Epithelial cell of prostate (primary cell): ENCODE results near the gene RSU1.
"Not testable (repeated sequence)": the region's sequence is repeated elsewhere in the genome, so short reads cannot be mapped to it uniquely, and the experiment has no call there.

Experiments
- DNase-seq: peaks from one replicate; pipeline ENCODE4 v3.0.0-alpha.2; 2011; ENCODE audit warnings: low read depth, low spot score
- H3K27ac ChIP-seq: fragments of 450-650 bp; 2 replicates; pipeline ENCODE4 v1.5.1; 2017; ENCODE audit warnings: mild to moderate bottlenecking

The RSU1 gene

GRCh38 chr10:16788778-16789177 is 28.4 kb downstream of the RSU1 start:
- H3K27ac ChIP-seq, result no peak overlapping the region
- DNase-seq, result no peak

GRCh38 chr10:16788125-16788524 is 29.1 kb downstream of the RSU1 start:
- no peak for DNase-seq
- no peak overlapping the region for H3K27ac ChIP-seq

GRCh38 chr10:16787361-16787791 is 29.8 kb downstream of the RSU1 start:
- H3K27ac ChIP-seq, result no peak overlapping the region
- no peak for DNase-seq

GRCh38 chr10:16780338-16780880 is 36.8 kb downstream of the RSU1 start:
- no peak overlapping the region for H3K27ac ChIP-seq
- DNase-seq, result no peak

GRCh38 chr10:16779384-16779915 is 37.8 kb downstream of the RSU1 start:
- no peak for DNase-seq
- no peak overlapping the region for H3K27ac ChIP-seq

- no peak for DNase-seq
- H3K27ac ChIP-seq, result no peak overlapping the region
Measured at GRCh38 chr10:16777473-16778370, 39.5 kb downstream of the RSU1 start.

GRCh38 chr10:16776896-16777295 is 40.3 kb downstream of the RSU1 start:
- no peak for DNase-seq
- H3K27ac ChIP-seq, result no peak overlapping the region

GRCh38 chr10:16773334-16773733 is 43.9 kb downstream of the RSU1 start:
- no peak overlapping the region for H3K27ac ChIP-seq
- no peak for DNase-seq

- no peak for DNase-seq
Measured at GRCh38 chr10:16770670-16771069, 46.6 kb downstream of the RSU1 start.

GRCh38 chr10:16770141-16770540 is 47.1 kb downstream of the RSU1 start:
- no peak overlapping the region for H3K27ac ChIP-seq
- DNase-seq, result no peak

More at GRCh38 chr10:16770670-16771069, 46.6 kb downstream of the RSU1 start:
- no peak overlapping the region for H3K27ac ChIP-seq

- no peak overlapping the region for H3K27ac ChIP-seq
- no peak for DNase-seq
Measured at GRCh38 chr10:16769331-16769730, 47.9 kb downstream of the RSU1 start.

- H3K27ac ChIP-seq, result no peak overlapping the region
- no peak for DNase-seq
Measured at GRCh38 chr10:16768702-16769101, 48.5 kb downstream of the RSU1 start.

GRCh38 chr10:16765509-16766375 is 51.5 kb downstream of the RSU1 start:
- DNase-seq, result no peak
- no peak overlapping the region for H3K27ac ChIP-seq

- no peak overlapping the region for H3K27ac ChIP-seq
- DNase-seq, result no peak
Measured at GRCh38 chr10:16761300-16761699, 55.9 kb downstream of the RSU1 start.

- no peak overlapping the region for H3K27ac ChIP-seq
- DNase-seq, result no peak
Measured at GRCh38 chr10:16756561-16757221, 60.5 kb downstream of the RSU1 start.

- DNase-seq, result no peak
- no peak overlapping the region for H3K27ac ChIP-seq
Measured at GRCh38 chr10:16754765-16755164, 62.5 kb downstream of the RSU1 start.

GRCh38 chr10:16752849-16753248 is 64.4 kb downstream of the RSU1 start:
- not testable (repeated sequence) for H3K27ac ChIP-seq, DNase-seq

- DNase-seq, result no peak
- no peak overlapping the region for H3K27ac ChIP-seq
Measured at GRCh38 chr10:16752099-16752498, 65.1 kb downstream of the RSU1 start.

GRCh38 chr10:16751244-16751643 is 66.0 kb downstream of the RSU1 start:
- no peak for DNase-seq

GRCh38 chr10:16750461-16750860 is 66.8 kb downstream of the RSU1 start:
- H3K27ac ChIP-seq, result no peak overlapping the region
- no peak for DNase-seq

More at GRCh38 chr10:16751244-16751643, 66.0 kb downstream of the RSU1 start:
- no peak overlapping the region for H3K27ac ChIP-seq
